Left ventricle myocardium inferior (tissue), 1 donor: ENCODE results near the gene EXOC4. TPM values are rescaled to one million over a fixed set of nuclear protein-coding genes. Genes with fewer than 3 reads are reported as not detected.

Source experiments
- DNase-seq: peaks from one replicate; pipeline ENCODE4 v3.0.0-alpha.2; 2020
- H3K27ac ChIP-seq: fragments of 200-600 bp; replicated peaks from 2 replicates; pipeline ENCODE4 v1.8.0; 2021
- H3K27me3 ChIP-seq: fragments of 200-600 bp; 2 replicates; pipeline ENCODE4 v1.8.0; 2021; ENCODE audit warnings: low read depth
- H3K36me3 ChIP-seq: fragments of 200-600 bp; 2 replicates; pipeline ENCODE4 v1.8.0; 2021
- H3K4me1 ChIP-seq: fragments of 200-600 bp; 2 replicates; pipeline ENCODE4 v1.8.0; 2021
- H3K4me3 ChIP-seq: fragments of 200-600 bp; 2 replicates; pipeline ENCODE4 v1.8.0; 2021; ENCODE audit warnings: mild to moderate bottlenecking, moderate library complexity
- H3K9me3 ChIP-seq: fragments of 200-600 bp; replicated peaks from 2 replicates; pipeline ENCODE4 v1.8.0; 2021
- intact Hi-C: fragments of 100-400 bp; cut with micrococcal nuclease; formaldehyde crosslinking; loops from one replicate; pipeline ENCODE4 v1.11.0; 2022
- total RNA-seq: library from RNA; stranded (reverse); fragmentation: NEBNext Ultra II Directional; extraction: Animal tissue kit (Norgen Biotek cat#: 25700); gene quantifications from one replicate; pipeline ENCODE4 v1.2.1, GENCODE V29; 2021
- TF ChIP-seq, protein P1 (sequence below): fragments of 200-600 bp; IDR thresholded peaks from 2 replicates; pipeline ENCODE4 v1.8.0; 2021; ENCODE audit warnings: antibody characterized with exemption, mild to moderate bottlenecking, borderline replicate concordance
- donor health status: DM: no; HTN: yes; CAD: no; lungs with severe emphysema.

Gene EXOC4
- total RNA-seq, 1 donor from 2014 or later, result 33.8 TPM

DNA sequence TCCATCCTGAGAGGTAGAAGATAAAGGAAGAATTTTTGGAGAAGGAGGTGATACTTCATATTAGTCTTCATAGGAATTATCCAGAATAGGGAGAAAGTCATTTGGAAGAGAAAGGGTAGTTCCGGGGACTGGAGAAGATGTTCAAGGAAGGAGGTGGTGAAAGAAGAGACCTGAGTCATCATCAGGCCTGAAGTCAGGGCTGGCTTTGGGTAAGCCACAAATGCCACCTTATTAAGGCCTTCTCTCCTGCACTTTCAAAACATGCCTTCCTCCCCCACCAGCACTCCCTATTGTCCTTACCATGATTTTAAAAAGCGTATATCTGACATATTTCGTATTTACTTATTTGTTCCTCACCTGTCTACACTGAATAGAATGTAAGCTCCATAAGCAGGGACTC lies 762.1 kb downstream of the EXOC4 start:
- no peak overlapping the region for H3K27ac ChIP-seq

DNA sequence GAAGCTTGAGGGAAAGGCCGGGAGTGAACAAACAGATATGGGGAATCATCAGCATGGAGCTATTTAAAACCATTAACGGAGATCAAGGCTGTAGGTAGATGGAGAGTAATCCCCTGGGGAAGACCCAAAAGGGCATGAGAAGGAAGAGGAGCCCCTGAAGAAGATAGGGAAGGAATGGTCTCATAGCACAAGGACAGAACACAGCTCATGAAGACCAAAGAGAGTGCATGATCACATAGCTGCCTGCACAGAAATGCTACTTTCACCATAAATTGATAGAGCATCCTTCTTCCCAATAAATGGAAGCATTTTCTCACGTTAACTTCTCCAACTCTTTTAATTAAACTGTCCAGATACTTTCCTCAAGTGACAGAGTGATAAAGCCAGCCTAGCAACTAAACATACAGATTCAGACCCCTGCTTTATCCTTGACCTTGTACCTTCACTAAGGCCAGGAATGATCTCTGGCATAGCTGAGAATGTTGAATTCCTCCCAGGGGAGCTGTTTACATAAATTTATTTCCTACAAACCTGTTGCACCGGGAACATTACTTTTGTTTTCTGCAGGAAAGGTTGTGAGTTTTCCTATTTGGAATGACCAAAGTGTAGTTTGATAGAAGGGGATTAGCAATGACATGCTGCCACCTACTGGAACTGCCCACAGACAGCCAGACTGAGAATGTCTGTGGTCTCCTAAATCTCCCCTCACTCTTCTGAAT lies 763.5 kb downstream of the EXOC4 start:
- no peak for DNase-seq
- no peaks in the 10 kb centered on the region for H3K9me3 ChIP-seq
- no peaks in the 10 kb centered on the region for H3K36me3 ChIP-seq
- no peak overlapping the region for H3K27ac ChIP-seq
- TF ChIP-seq, protein P1, sequence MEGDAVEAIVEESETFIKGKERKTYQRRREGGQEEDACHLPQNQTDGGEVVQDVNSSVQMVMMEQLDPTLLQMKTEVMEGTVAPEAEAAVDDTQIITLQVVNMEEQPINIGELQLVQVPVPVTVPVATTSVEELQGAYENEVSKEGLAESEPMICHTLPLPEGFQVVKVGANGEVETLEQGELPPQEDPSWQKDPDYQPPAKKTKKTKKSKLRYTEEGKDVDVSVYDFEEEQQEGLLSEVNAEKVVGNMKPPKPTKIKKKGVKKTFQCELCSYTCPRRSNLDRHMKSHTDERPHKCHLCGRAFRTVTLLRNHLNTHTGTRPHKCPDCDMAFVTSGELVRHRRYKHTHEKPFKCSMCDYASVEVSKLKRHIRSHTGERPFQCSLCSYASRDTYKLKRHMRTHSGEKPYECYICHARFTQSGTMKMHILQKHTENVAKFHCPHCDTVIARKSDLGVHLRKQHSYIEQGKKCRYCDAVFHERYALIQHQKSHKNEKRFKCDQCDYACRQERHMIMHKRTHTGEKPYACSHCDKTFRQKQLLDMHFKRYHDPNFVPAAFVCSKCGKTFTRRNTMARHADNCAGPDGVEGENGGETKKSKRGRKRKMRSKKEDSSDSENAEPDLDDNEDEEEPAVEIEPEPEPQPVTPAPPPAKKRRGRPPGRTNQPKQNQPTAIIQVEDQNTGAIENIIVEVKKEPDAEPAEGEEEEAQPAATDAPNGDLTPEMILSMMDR, result peak; percentile 78
- no peaks in the 10 kb centered on the region for H3K4me1 ChIP-seq
- intact Hi-C loops, result no loop called here
- H3K27me3 ChIP-seq, result no peaks in the 10 kb centered on the region
- no peak overlapping the region for H3K4me3 ChIP-seq

More for the DNA sequence above, 762.1 kb downstream of the EXOC4 start:
- no peak for DNase-seq
- no peaks in the 10 kb centered on the region for H3K9me3 ChIP-seq
- no peaks in the 10 kb centered on the region for H3K4me1 ChIP-seq
- intact Hi-C loops, result no loop called here
- no peaks in the 10 kb centered on the region for H3K27me3 ChIP-seq
- no peak overlapping the region for H3K4me3 ChIP-seq
- no peaks in the 10 kb centered on the region for H3K36me3 ChIP-seq
- TF ChIP-seq, protein P1, result no peak

DNA sequence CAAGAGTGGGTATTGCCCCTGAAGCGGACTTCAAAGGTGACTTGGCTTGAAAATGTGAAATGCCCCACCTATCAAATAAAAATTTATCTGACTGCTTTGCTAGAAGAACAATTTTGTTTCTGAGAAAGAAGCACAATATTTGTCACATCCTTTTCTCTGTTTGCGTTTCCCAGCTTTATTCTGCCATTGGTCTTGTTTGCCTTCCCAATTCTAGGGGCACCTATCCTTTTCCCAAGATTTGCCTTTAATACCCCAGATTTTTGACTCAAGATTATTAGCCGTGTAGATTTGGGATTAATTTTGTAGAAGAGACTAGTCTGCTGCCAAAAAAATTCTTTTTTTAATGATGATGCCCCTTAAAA lies 764.0 kb downstream of the EXOC4 start:
- intact Hi-C loops, result no loop called here

DNA sequence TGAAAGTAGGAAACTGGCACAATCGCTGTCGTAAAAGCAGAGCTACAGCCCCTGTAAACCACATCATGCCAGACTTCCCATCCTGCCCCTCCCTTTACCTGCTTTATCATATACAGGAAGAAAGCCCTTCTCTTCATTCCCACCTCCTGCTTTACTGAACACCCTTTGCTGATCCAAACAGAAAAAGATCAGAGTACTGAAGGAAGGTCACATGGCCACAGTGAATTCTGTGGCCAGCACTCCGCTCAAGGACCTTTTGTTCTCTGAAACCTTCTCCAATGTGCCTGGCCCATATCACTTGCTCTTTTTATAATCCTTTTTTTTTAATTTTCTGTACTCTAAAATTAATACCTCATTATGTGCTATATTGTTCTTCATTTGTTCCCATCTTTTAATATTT lies 765.4 kb downstream of the EXOC4 start:
- no peaks in the 10 kb centered on the region for H3K36me3 ChIP-seq
- DNase-seq, result no peak
- TF ChIP-seq, protein P1, result no peak
- no peak overlapping the region for H3K27ac ChIP-seq
- H3K9me3 ChIP-seq, result no peaks in the 10 kb centered on the region
- H3K27me3 ChIP-seq, result no peaks in the 10 kb centered on the region
- intact Hi-C loops, result no loop called here
- H3K4me3 ChIP-seq, result no peak overlapping the region
- no peaks in the 10 kb centered on the region for H3K4me1 ChIP-seq

More for the DNA sequence above, 764.0 kb downstream of the EXOC4 start:
- TF ChIP-seq, protein P1, result no peak
- no peaks in the 10 kb centered on the region for H3K9me3 ChIP-seq
- H3K4me1 ChIP-seq, result no peaks in the 10 kb centered on the region
- no peak overlapping the region for H3K4me3 ChIP-seq
- H3K27ac ChIP-seq, result no peak overlapping the region
- no peaks in the 10 kb centered on the region for H3K27me3 ChIP-seq
- no peaks in the 10 kb centered on the region for H3K36me3 ChIP-seq
- DNase-seq, result no peak

DNA sequence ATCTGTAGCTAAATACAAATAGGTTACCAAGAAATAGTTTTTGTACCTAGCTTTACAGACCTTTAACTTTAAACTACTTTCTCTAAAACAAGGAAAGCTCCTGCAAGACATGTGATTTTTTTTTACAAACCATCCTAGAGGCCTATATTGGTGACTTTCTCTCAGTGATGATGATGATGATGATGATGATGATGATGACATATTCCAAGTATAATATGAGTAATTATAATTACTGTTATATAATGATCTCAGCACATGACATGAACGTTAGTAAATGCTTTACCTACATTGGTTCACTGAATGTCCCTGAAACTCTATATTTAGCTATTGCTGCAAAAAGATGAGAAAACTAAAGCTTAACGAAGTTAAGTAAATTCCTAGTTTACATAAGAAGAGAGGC lies 766.4 kb downstream of the EXOC4 start:
- Histone ChIP-seq H3K27ac (no peak overlapping the region), H3K9me3 (no peaks in the 10 kb centered on the region), H3K36me3 (no peaks in the 10 kb centered on the region), H3K4me3 (no peak overlapping the region), H3K27me3 (no peaks in the 10 kb centered on the region), H3K4me1 (peaks cover 2% of the 10 kb centered on the region)
- intact Hi-C loops, result no loop called here
- DNase-seq, result no peak
- TF ChIP-seq, protein P1, result no peak
